ENCODE results near the gene PLCD3. TPM values are rescaled to one million over a fixed set of nuclear protein-coding genes. Genes with fewer than 3 reads are reported as not detected.

The PLCD3 gene
- total and polyA plus RNA-seq, 12 donors, result 5.8 to 246 (median 82.2) TPM

- Histone ChIP-seq H3K27me3 (no peaks in the 10 kb centered on the region), H3K9me3 (replicated peaks in 1 of 3) (no peaks in the 10 kb centered on the region), H3K36me3 (replicated peaks in 1 of 2) (no peaks in the 10 kb centered on the region), H3K4me3 (no peak overlapping the region), H3K27ac (peak overlapping the region in 4 of 5 donors; percentile 24 to 89 (median 80)), H3K4me1 (replicated peaks in 1 of 2) (peaks cover 29 to 30% of the 10 kb centered on the region in 2 donors)
- TF ChIP-seq POLR2A (IDR thresholded peaks at IDR 0.05), result peak in 1 of 2 donors; percentile 21
- TF ChIP-seq, protein P1, sequence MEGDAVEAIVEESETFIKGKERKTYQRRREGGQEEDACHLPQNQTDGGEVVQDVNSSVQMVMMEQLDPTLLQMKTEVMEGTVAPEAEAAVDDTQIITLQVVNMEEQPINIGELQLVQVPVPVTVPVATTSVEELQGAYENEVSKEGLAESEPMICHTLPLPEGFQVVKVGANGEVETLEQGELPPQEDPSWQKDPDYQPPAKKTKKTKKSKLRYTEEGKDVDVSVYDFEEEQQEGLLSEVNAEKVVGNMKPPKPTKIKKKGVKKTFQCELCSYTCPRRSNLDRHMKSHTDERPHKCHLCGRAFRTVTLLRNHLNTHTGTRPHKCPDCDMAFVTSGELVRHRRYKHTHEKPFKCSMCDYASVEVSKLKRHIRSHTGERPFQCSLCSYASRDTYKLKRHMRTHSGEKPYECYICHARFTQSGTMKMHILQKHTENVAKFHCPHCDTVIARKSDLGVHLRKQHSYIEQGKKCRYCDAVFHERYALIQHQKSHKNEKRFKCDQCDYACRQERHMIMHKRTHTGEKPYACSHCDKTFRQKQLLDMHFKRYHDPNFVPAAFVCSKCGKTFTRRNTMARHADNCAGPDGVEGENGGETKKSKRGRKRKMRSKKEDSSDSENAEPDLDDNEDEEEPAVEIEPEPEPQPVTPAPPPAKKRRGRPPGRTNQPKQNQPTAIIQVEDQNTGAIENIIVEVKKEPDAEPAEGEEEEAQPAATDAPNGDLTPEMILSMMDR (IDR thresholded peaks at IDR 0.05), result no peak
- intact Hi-C loops (cut with DNase I), result no loop called here
- DNase-seq, result peak; percentile 68 to 92 (median 86)
- WGBS, 4 donors, result 49 to 73% (median 58%) methylated on average over 4 to 15 of the region's 15 CpGs
These were observed 8.2 kb downstream of the PLCD3 start for GRCh38 chr17:45123930-45124796.

DNA sequence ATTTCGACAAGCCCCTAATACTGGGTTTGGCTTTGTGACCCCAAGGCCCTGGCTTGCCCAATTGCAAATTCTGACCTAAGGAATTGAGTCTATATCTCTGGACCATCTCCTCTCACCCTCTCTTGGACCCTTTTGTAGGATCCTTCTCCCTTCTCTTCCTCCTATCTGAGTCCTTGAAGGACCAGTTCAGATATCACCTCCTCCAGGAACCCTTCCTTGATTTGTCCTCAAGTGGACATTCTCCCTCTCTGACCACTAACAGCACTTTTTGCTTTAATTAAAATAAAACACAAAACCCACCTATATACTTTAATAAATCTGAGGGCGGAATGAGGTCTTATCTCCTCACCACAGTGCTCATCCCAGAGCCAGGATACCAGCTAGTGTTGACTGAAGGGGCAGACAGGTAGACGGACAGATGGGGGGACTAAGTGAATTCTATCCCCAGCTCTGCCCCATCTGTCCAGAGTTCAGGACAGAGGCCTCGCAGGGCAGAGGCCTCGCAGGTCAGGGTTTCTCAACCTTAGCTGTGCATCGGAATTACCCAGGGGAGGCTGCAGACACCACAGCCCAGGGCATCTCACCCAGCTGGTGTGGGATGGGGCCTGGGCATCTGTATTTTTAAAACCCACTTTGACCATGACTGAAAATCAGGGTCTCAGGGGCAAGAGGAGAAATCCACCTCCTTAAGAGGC, 9.1 kb downstream of the PLCD3 start:
- Histone ChIP-seq H3K4me3 (no peak overlapping the region), H3K9me3 (replicated peaks in 1 of 3) (no peaks in the 10 kb centered on the region), H3K27ac (peak overlapping the region in 3 of 5 donors; percentile 77 to 89 (median 84)), H3K36me3 (replicated peaks in 1 of 2) (peaks cover 0 to 8% of the 10 kb centered on the region in 2 donors), H3K4me1 (replicated peaks in 1 of 2) (peaks cover 20% of the 10 kb centered on the region in 2 donors), H3K27me3 (no peaks in the 10 kb centered on the region)
- TF ChIP-seq, protein P1 (IDR thresholded peaks at IDR 0.05), result no peak
- TF ChIP-seq POLR2A (IDR thresholded peaks at IDR 0.05), result no peak
- intact Hi-C loops (cut with DNase I), result no loop called here
- DNase-seq, result no peak
- 73 to 87% (median 81%) methylated on average over 5 to 6 of the region's 6 CpGs for whole genome bisulfite sequencing, 4 donors

DNA sequence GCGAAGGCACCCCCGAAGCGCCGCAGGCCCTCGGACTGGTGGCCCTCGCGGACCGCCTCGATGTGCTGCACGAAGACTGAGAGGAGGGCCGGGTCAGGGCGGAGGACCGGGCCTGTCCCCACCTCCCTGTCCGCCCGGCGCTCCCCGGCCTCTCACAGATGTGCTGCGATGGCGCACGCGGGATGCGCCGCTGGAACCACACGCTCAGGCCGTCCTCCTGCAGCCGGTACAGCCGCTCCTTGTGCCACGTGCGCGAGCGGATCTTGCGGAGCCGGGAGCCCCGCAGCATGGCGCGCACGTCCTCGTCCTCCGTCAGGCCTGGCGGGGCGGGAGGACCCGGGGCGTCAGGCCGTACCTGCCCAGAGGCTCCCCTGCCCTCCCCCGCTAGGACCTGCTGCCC, 11.3 kb downstream of the PLCD3 start:
- intact Hi-C loops (cut with DNase I), result no loop called here
- no peak for TF ChIP-seq POLR2A (IDR thresholded peaks at IDR 0.05)
- TF ChIP-seq, protein P1 (IDR thresholded peaks at IDR 0.05), result no peak
- H3K4me3 ChIP-seq, result no peak overlapping the region
- DNase-seq, result no peak
- H3K36me3 ChIP-seq (replicated peaks in 1 of 2), result peaks cover 0 to 14% of the 10 kb centered on the region in 2 donors
- no peaks in the 10 kb centered on the region for H3K27me3 ChIP-seq
- peaks cover 13 to 16% of the 10 kb centered on the region in 2 donors for H3K4me1 ChIP-seq (replicated peaks in 1 of 2)
- no peak overlapping the region for H3K27ac ChIP-seq
- no peaks in the 10 kb centered on the region for H3K9me3 ChIP-seq (replicated peaks in 1 of 3)
- WGBS, 4 donors, result 64 to 79% (median 70%) methylated on average over 14 to 45 of the region's 45 CpGs

GRCh38 chr17:45120558-45120957, 11.8 kb downstream of the PLCD3 start:
- Histone ChIP-seq H3K9me3 (replicated peaks in 1 of 3) (no peaks in the 10 kb centered on the region), H3K27ac (no peak overlapping the region), H3K4me3 (no peak overlapping the region), H3K4me1 (replicated peaks in 1 of 2) (peaks cover 13 to 16% of the 10 kb centered on the region in 2 donors), H3K36me3 (replicated peaks in 1 of 2) (peaks cover 0 to 17% of the 10 kb centered on the region in 2 donors), H3K27me3 (no peaks in the 10 kb centered on the region)
- no peak for DNase-seq
- 85 to 92% (median 90%) methylated on average over 2 to 22 of the region's 22 CpGs for WGBS, 4 donors
- intact Hi-C loops (cut with DNase I), result no loop called here
- no peak for TF ChIP-seq POLR2A (IDR thresholded peaks at IDR 0.05)
- TF ChIP-seq, protein P1 (IDR thresholded peaks at IDR 0.05), result no peak

All from adrenal gland (tissue), 12 donors.